ENCODE results near the gene PLA2G4B. TPM values are rescaled to one million over a fixed set of nuclear protein-coding genes. Genes with fewer than 3 reads are reported as not detected.

Gene PLA2G4B
- polyA plus RNA-seq, 1 donor (not counting 4 experiments of a cell fraction or from before 2014, with no cell fraction given): 8.6 TPM

DNA sequence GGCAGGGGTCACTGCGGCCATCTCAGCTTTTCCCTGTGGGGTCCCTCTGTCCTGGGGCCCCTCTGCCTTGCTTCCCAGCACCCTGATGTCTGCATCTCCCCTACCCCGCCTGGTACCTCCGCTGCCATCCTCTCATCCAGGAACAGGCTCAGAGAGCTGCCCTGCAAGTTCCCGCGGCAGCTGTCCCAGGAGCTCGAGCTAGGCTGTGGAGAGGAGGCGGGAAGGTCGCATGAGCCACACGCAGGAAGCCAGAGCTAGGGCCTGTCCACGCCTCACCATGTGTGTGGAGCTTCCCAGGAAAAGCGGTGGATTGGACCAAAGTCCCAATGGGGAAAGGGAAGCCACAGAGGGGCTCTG lies 12.5 kb downstream of the PLA2G4B start:
- no peaks in the 10 kb centered on the region for H3K79me2 ChIP-seq (ENCODE audit: control insufficient read depth, insufficient read depth, low read length)
- H3K27ac ChIP-seq (ENCODE audit: control insufficient read depth, insufficient read depth, low read length): no peak overlapping the region
- FAIRE-seq (no peak), DNase-seq (ENCODE audit: low read depth, low spot score) (no peak)
- H3K9me3 ChIP-seq (ENCODE audit: control insufficient read depth, low read depth, low read length): no peaks in the 10 kb centered on the region
- H3K27me3 ChIP-seq (ENCODE audit: control insufficient read depth, extremely low read depth, insufficient read depth, low read length): peaks cover 16% of the 10 kb centered on the region
- H3K9ac ChIP-seq (ENCODE audit: control insufficient read depth, extremely low read depth, insufficient read depth, low read length): no peak overlapping the region
- TF ChIP-seq EZH2 (IDR thresholded peaks at IDR 0.05; ENCODE audit: low read length): no peak
- TF ChIP-seq, protein P1, sequence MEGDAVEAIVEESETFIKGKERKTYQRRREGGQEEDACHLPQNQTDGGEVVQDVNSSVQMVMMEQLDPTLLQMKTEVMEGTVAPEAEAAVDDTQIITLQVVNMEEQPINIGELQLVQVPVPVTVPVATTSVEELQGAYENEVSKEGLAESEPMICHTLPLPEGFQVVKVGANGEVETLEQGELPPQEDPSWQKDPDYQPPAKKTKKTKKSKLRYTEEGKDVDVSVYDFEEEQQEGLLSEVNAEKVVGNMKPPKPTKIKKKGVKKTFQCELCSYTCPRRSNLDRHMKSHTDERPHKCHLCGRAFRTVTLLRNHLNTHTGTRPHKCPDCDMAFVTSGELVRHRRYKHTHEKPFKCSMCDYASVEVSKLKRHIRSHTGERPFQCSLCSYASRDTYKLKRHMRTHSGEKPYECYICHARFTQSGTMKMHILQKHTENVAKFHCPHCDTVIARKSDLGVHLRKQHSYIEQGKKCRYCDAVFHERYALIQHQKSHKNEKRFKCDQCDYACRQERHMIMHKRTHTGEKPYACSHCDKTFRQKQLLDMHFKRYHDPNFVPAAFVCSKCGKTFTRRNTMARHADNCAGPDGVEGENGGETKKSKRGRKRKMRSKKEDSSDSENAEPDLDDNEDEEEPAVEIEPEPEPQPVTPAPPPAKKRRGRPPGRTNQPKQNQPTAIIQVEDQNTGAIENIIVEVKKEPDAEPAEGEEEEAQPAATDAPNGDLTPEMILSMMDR (optimal IDR thresholded peaks at IDR 0.05 in 1 of 3, IDR thresholded peaks at IDR 0.05 in 1 of 3, conservative IDR thresholded peaks at IDR 0.05 in 1 of 3; ENCODE audit: extremely low read depth in 1 of 3, insufficient read depth in 2 of 3, low read length in 3 of 3): no peak
- no peak overlapping the region for H3K4me2 ChIP-seq (ENCODE audit: control insufficient read depth, extremely low read depth, insufficient read depth, low read depth, low read length)
- H3K4me1 ChIP-seq (ENCODE audit: control insufficient read depth, extremely low read depth, insufficient read depth, low read length): peaks cover 22% of the 10 kb centered on the region
- no peak overlapping the region for H2AFZ ChIP-seq (ENCODE audit: control insufficient read depth, low read length)
- no peak overlapping the region for H3K4me3 ChIP-seq (ENCODE audit: control insufficient read depth in 2 of 3, extremely low read depth in 1 of 3, insufficient read depth in 2 of 3, low read depth in 1 of 3, low read length in 3 of 3)
- peaks cover 10 to 16% of the 10 kb centered on the region in 2 experiments for H3K36me3 ChIP-seq (ENCODE audit: control insufficient read depth in 2 of 2, extremely low read depth in 1 of 2, insufficient read depth in 2 of 2, low read length in 2 of 2)
- no peaks in the 10 kb centered on the region for H3K9me1 ChIP-seq (ENCODE audit: control insufficient read depth, extremely low read depth, insufficient read depth, low read length)
- dilution Hi-C loops (cut with MboI; ENCODE audit: extremely low pct_ligation_motif_present, low sequenced_read_pairs): no loop called here
- no peaks in the 10 kb centered on the region for H4K20me1 ChIP-seq (ENCODE audit: control insufficient read depth, extremely low read depth, insufficient read depth, low read length)

DNA sequence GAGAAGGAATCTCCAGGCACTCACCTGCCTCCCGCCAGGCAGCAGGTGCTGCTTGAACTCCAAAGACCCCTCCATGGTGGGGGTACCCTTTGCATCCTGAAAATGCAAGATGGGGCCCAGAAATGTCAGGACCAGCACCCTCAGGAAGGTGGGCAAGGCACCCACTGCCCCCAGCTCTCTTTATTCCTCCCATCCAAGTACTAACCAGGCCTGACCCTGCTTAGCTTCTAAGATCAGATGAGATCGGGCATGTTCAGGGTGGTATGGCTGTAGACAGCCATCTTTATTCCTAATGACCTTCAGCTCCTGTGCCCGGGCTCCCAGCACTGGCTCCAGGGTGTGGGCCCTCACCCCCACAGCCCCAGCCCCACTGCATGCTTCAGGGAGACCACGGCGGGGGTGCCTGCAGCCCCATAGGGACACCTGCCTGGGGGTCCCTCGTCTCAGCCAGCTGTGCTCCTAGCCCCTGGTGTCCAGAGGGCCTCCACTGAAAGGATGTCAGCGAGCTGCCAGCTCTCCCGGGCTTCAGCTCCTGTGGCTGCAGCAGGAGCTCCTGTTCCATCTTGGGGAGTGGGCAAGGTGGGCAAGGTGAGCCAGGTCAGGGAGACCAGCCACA lies 13.2 kb downstream of the PLA2G4B start:
- Histone ChIP-seq H3K79me2 (ENCODE audit: control insufficient read depth, insufficient read depth, low read length) (no peaks in the 10 kb centered on the region), H3K9ac (ENCODE audit: control insufficient read depth, extremely low read depth, insufficient read depth, low read length) (no peak overlapping the region), H2AFZ (ENCODE audit: control insufficient read depth, low read length) (no peak overlapping the region), H3K36me3 (ENCODE audit: control insufficient read depth in 2 of 2, extremely low read depth in 1 of 2, insufficient read depth in 2 of 2, low read length in 2 of 2) (peaks cover 9 to 14% of the 10 kb centered on the region in 2 experiments), H3K9me3 (ENCODE audit: control insufficient read depth, low read depth, low read length) (no peaks in the 10 kb centered on the region), H4K20me1 (ENCODE audit: control insufficient read depth, extremely low read depth, insufficient read depth, low read length) (no peaks in the 10 kb centered on the region), H3K27me3 (ENCODE audit: control insufficient read depth, extremely low read depth, insufficient read depth, low read length) (peaks cover 16% of the 10 kb centered on the region), H3K9me1 (ENCODE audit: control insufficient read depth, extremely low read depth, insufficient read depth, low read length) (no peaks in the 10 kb centered on the region), H3K4me2 (ENCODE audit: control insufficient read depth, extremely low read depth, insufficient read depth, low read depth, low read length) (no peak overlapping the region), H3K4me3 (ENCODE audit: control insufficient read depth in 2 of 3, extremely low read depth in 1 of 3, insufficient read depth in 2 of 3, low read depth in 1 of 3, low read length in 3 of 3) (no peak overlapping the region), H3K27ac (ENCODE audit: control insufficient read depth, insufficient read depth, low read length) (no peak overlapping the region), H3K4me1 (ENCODE audit: control insufficient read depth, extremely low read depth, insufficient read depth, low read length) (peaks cover 22% of the 10 kb centered on the region)
- no peak for DNase-seq (ENCODE audit: low read depth, low spot score)
- FAIRE-seq: no peak
- TF ChIP-seq, protein P1 (optimal IDR thresholded peaks at IDR 0.05 in 1 of 3, IDR thresholded peaks at IDR 0.05 in 1 of 3, conservative IDR thresholded peaks at IDR 0.05 in 1 of 3; ENCODE audit: extremely low read depth in 1 of 3, insufficient read depth in 2 of 3, low read length in 3 of 3): no peak
- TF ChIP-seq EZH2 (IDR thresholded peaks at IDR 0.05; ENCODE audit: low read length): no peak
- dilution Hi-C loops (cut with MboI; ENCODE audit: extremely low pct_ligation_motif_present, low sequenced_read_pairs): no loop called here

Measured in keratinocyte (primary cell).